ENCODE measurements around the gene EEF2K.
A peak's percentile ranks its signal among the peaks of the same experiment; 100 is the strongest.

The EEF2K gene

GRCh38 chr16:22183901-22184614 lies 22.0 kb upstream of the EEF2K start:
- TF ChIP-seq GATA2 (IDR thresholded peaks at IDR 0.05; ENCODE audit: low read depth, low read length) = no peak
- no peak for TF ChIP-seq GATA3 (IDR thresholded peaks at IDR 0.05; ENCODE audit: low read depth, low read length)

- TF ChIP-seq GATA3 (IDR thresholded peaks at IDR 0.05; ENCODE audit: low read depth, low read length) (no peak), GATA2 (IDR thresholded peaks at IDR 0.05; ENCODE audit: low read depth, low read length) (no peak)
Measured at GRCh38 chr16:22184615-22184968, 21.5 kb upstream of the EEF2K start.

GRCh38 chr16:22186517-22186916 lies 19.6 kb upstream of the EEF2K start:
- no peak for TF ChIP-seq GATA2 (IDR thresholded peaks at IDR 0.05; ENCODE audit: low read depth, low read length)
- TF ChIP-seq GATA3 (IDR thresholded peaks at IDR 0.05; ENCODE audit: low read depth, low read length) = no peak

GRCh38 chr16:22188267-22188594 lies 17.8 kb upstream of the EEF2K start:
- TF ChIP-seq GATA3 (IDR thresholded peaks at IDR 0.05; ENCODE audit: low read depth, low read length) = no peak
- TF ChIP-seq GATA2 (IDR thresholded peaks at IDR 0.05; ENCODE audit: low read depth, low read length) = no peak

- TF ChIP-seq GATA2 (IDR thresholded peaks at IDR 0.05; ENCODE audit: low read depth, low read length) (no peak), GATA3 (IDR thresholded peaks at IDR 0.05; ENCODE audit: low read depth, low read length) (no peak)
Measured at GRCh38 chr16:22188595-22189442, 17.3 kb upstream of the EEF2K start.

- TF ChIP-seq GATA3 (IDR thresholded peaks at IDR 0.05; ENCODE audit: low read depth, low read length) = no peak
- peak; percentile 83 for TF ChIP-seq GATA2 (IDR thresholded peaks at IDR 0.05; ENCODE audit: low read depth, low read length)
Measured at GRCh38 chr16:22189473-22190080, 16.5 kb upstream of the EEF2K start.

GRCh38 chr16:22190081-22190775 lies 15.8 kb upstream of the EEF2K start:
- TF ChIP-seq GATA3 (IDR thresholded peaks at IDR 0.05; ENCODE audit: low read depth, low read length) (no peak), GATA2 (IDR thresholded peaks at IDR 0.05; ENCODE audit: low read depth, low read length) (no peak)

GRCh38 chr16:22190776-22191531 lies 15.1 kb upstream of the EEF2K start:
- no peak for TF ChIP-seq GATA2 (IDR thresholded peaks at IDR 0.05; ENCODE audit: low read depth, low read length)
- no peak for TF ChIP-seq GATA3 (IDR thresholded peaks at IDR 0.05; ENCODE audit: low read depth, low read length)

GRCh38 chr16:22191532-22192260 lies 14.4 kb upstream of the EEF2K start:
- TF ChIP-seq GATA3 (IDR thresholded peaks at IDR 0.05; ENCODE audit: low read depth, low read length) (no peak), GATA2 (IDR thresholded peaks at IDR 0.05; ENCODE audit: low read depth, low read length) (no peak)

GRCh38 chr16:22192261-22193062 lies 13.6 kb upstream of the EEF2K start:
- TF ChIP-seq GATA2 (IDR thresholded peaks at IDR 0.05; ENCODE audit: low read depth, low read length) (no peak), GATA3 (IDR thresholded peaks at IDR 0.05; ENCODE audit: low read depth, low read length) (no peak)

GRCh38 chr16:22193063-22193411 lies 13.0 kb upstream of the EEF2K start:
- TF ChIP-seq GATA3 (IDR thresholded peaks at IDR 0.05; ENCODE audit: low read depth, low read length) (no peak), GATA2 (IDR thresholded peaks at IDR 0.05; ENCODE audit: low read depth, low read length) (no peak)

GRCh38 chr16:22194707-22195444 lies 11.2 kb upstream of the EEF2K start:
- TF ChIP-seq GATA2 (IDR thresholded peaks at IDR 0.05; ENCODE audit: low read depth, low read length) (no peak), GATA3 (IDR thresholded peaks at IDR 0.05; ENCODE audit: low read depth, low read length) (no peak)
